Karpas-422 (cell line): Measurements from ENCODE around the gene ADORA1. TPM values are rescaled to one million over a fixed set of nuclear protein-coding genes. Genes with fewer than 3 reads are reported as not detected.

Source experiments
- DNase-seq: peaks from one replicate; pipeline ENCODE4 v3.0.0-alpha.2; 2015
- H2AFZ ChIP-seq: fragments of 200-600 bp; sonication (generic); 2 replicates; pipeline ENCODE4 v1.6.1; 2014; ENCODE audit warnings: antibody characterized with exemption, low read length, mixed read lengths
- H3K27ac ChIP-seq: fragments of 200-600 bp; sonication (generic); 2 replicates; pipeline ENCODE4 v1.5.1; 2014; ENCODE audit warnings: mild to moderate bottlenecking, low read length, moderate library complexity
- H3K27me3 ChIP-seq: fragments of 200-600 bp; sonication (generic); 2 replicates; pipeline ENCODE4 v1.6.1; 2014; ENCODE audit warnings: low read length, mixed read lengths
- H3K36me3 ChIP-seq: fragments of 200-600 bp; sonication (generic); 2 replicates; pipeline ENCODE4 v1.6.1; 2014; ENCODE audit warnings: low read length, mixed read lengths; ENCODE audit not compliant: insufficient read depth
- H3K4me1 ChIP-seq: fragments of 200-600 bp; sonication (generic); 2 replicates; pipeline ENCODE4 v1.6.1; 2014; ENCODE audit warnings: mild to moderate bottlenecking, low read length, mixed read lengths
- H3K4me2 ChIP-seq: fragments of 200-600 bp; sonication (generic); 2 replicates; pipeline ENCODE4 v1.6.1; 2014; ENCODE audit warnings: low read length, low read depth, mild to moderate bottlenecking; ENCODE audit not compliant: poor library complexity, severe bottlenecking
- H3K4me3 ChIP-seq: fragments of 200-600 bp; sonication (generic); 2 replicates; pipeline ENCODE4 v1.5.1; 2014; ENCODE audit warnings: mild to moderate bottlenecking, antibody characterized with exemption, low read length, mixed read lengths
- H3K79me2 ChIP-seq: fragments of 200-600 bp; sonication (generic); 2 replicates; pipeline ENCODE4 v1.6.1; 2014; ENCODE audit warnings: mild to moderate bottlenecking, low read length, mixed read lengths
- H3K9ac ChIP-seq: fragments of 200-600 bp; sonication (generic); 2 replicates; pipeline ENCODE4 v1.6.0; 2014; ENCODE audit warnings: low read length
- H3K9me2 ChIP-seq: fragments of 200-600 bp; sonication (generic), shearing (Covaris generic); replicated peaks from 2 replicates; pipeline ENCODE4 v1.6.0; 2014; ENCODE audit warnings: mild to moderate bottlenecking, low read length, moderate library complexity; ENCODE audit not compliant: insufficient read depth
- H3K9me3 ChIP-seq: fragments of 300-700, 200-600 bp; sonication (generic); 2 replicates; pipeline ENCODE4 v1.6.1; 2014; ENCODE audit warnings: low read length, mixed read lengths
- H4K20me1 ChIP-seq: fragments of 200-600 bp; sonication (generic); 2 replicates; pipeline ENCODE4 v1.6.1; 2014; ENCODE audit warnings: mild to moderate bottlenecking, antibody characterized with exemption, low read length, low read depth; ENCODE audit not compliant: insufficient read depth
- total RNA-seq: library from RNA; depleted of rRNA; stranded (reverse); fragments of >200 nt; shearing (Covaris generic); gene quantifications from 2 replicates; pipeline ENCODE4 v1.2.3, GENCODE V29; 2014; ENCODE audit warnings: low replicate concordance

ADORA1 gene
- total RNA-seq, 1 experiment from 2014 or later = not detected

DNA sequence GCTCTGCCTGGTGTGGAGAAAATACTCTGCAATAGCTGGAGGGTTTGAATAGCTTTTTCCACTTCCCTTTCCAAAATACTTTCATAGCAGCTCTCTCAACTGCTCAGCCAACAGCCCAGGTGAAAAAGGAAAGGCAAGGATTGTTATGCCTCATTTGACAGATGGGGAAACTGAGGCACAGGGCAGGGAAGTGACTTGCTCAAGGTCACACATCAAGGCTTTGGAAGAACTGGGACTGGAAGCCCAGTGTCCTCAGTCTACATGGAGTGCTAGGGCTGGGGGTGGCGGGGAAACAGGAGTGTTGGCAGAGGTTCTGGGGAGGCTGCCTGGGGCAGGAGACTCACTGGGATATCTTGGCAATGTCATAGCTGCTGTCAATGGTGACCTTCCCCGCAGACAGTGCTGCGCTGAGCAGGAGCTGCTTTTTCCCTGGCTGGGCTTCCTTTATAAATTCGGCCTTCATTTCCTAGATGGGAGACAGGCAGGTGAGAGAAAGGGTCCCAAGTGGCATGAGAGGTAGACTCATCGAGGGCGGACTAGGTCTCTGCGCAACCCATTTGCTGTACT, 54.9 kb downstream of the ADORA1 start:
- peak; percentile 41 for DNase-seq
- H3K4me1 ChIP-seq = peaks cover 75% of the 10 kb centered on the region
- H3K27me3 ChIP-seq = no peaks in the 10 kb centered on the region
- H3K36me3 ChIP-seq = no peaks in the 10 kb centered on the region
- no peak overlapping the region for H3K4me2 ChIP-seq
- no peaks in the 10 kb centered on the region for H4K20me1 ChIP-seq
- H3K9me3 ChIP-seq = no peaks in the 10 kb centered on the region
- H3K79me2 ChIP-seq = peaks cover 5% of the 10 kb centered on the region; the same call in 1 of the 2 replicates
- no peak overlapping the region for H3K9ac ChIP-seq
- H2AFZ ChIP-seq = no peak overlapping the region
- no peak overlapping the region for H3K27ac ChIP-seq
- no peaks in the 10 kb centered on the region for H3K9me2 ChIP-seq
- H3K4me3 ChIP-seq = no peak overlapping the region

DNA sequence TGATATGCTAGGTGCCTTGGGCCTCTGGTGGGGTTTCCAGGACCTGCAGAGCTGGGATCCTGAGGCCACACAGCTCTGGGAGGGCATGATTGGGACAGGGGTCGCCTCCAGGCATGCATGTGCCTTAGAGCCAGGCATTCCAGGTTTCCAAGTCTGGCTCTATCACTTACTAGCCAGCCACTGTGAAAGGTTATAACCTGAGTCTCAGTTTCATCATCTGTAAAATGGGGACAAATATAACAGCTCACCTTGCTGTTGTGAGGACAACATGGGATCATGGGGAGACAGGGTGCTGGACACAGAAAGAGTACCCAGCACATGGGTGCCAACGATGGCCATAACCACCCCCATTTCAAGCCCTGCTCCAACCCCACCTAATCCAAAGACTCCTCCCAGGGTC, 56.3 kb downstream of the ADORA1 start:
- H3K4me2 ChIP-seq = no peak overlapping the region
- no peak overlapping the region for H2AFZ ChIP-seq
- H3K4me3 ChIP-seq = no peak overlapping the region
- H3K9me3 ChIP-seq = no peaks in the 10 kb centered on the region
- no peak for DNase-seq
- peaks cover 5% of the 10 kb centered on the region; the same call in 1 of the 2 replicates for H3K79me2 ChIP-seq
- H3K27ac ChIP-seq = no peak overlapping the region
- no peaks in the 10 kb centered on the region for H3K36me3 ChIP-seq
- H3K4me1 ChIP-seq = peaks cover 75% of the 10 kb centered on the region
- H3K27me3 ChIP-seq = no peaks in the 10 kb centered on the region
- H4K20me1 ChIP-seq = no peaks in the 10 kb centered on the region
- no peaks in the 10 kb centered on the region for H3K9me2 ChIP-seq
- no peak overlapping the region for H3K9ac ChIP-seq

DNA sequence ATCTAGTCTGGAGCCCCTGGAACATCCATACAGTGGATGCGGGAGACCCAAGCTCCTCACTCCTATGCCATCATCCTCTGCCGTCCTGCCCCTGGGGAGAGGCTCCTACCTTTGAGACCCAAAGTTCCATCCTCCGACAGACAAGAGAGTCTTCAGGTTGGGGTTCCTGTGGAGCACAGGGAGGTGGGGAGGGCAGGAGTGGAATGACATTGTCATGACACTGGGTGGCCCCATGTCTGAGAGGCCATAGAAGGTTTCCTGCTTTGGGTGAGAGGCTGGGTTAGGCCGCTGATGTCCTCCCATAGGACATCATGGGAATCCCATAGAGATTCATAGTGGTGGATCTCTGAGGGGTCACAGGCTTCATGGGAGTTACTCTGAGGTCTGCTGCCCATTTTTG, 56.9 kb downstream of the ADORA1 start:
- no peak for DNase-seq
- Histone ChIP-seq H3K4me1 (peaks cover 75% of the 10 kb centered on the region), H4K20me1 (no peaks in the 10 kb centered on the region), H3K36me3 (no peaks in the 10 kb centered on the region), H3K9me3 (no peaks in the 10 kb centered on the region), H2AFZ (no peak overlapping the region), H3K27ac (no peak overlapping the region), H3K79me2 (no peaks in the 10 kb centered on the region; the same call in 1 of the 2 replicates), H3K4me3 (no peak overlapping the region), H3K9ac (no peak overlapping the region), H3K4me2 (no peak overlapping the region), H3K27me3 (no peaks in the 10 kb centered on the region), H3K9me2 (no peaks in the 10 kb centered on the region)

DNA sequence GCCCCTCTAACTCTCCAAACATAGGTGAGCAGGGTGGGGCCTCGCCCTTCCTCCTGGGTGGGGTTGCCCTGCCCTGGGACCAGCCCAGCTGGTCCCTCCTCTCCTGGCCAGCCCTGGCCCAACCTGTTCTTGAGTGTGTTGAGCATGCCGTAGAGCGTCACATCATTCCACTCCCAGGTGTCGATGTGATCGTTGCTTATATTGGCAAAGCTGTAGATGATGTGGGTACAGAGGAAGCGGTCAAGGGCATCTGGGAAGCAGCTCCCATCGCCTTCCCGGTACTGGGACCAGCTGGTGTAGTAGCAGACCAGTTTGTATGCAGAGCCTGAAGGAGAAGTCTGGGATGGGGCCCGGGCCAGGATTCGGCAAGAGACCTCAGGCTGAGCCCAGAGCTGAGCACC, 57.5 kb downstream of the ADORA1 start:
- Histone ChIP-seq H4K20me1 (no peaks in the 10 kb centered on the region), H3K9ac (no peak overlapping the region), H3K4me2 (no peak overlapping the region), H3K79me2 (no peaks in the 10 kb centered on the region), H3K27me3 (no peaks in the 10 kb centered on the region), H3K4me3 (no peak overlapping the region), H3K9me3 (no peaks in the 10 kb centered on the region), H3K9me2 (no peaks in the 10 kb centered on the region), H3K36me3 (no peaks in the 10 kb centered on the region), H3K4me1 (peaks cover 75% of the 10 kb centered on the region), H3K27ac (no peak overlapping the region), H2AFZ (no peak overlapping the region)
- DNase-seq = no peak

DNA sequence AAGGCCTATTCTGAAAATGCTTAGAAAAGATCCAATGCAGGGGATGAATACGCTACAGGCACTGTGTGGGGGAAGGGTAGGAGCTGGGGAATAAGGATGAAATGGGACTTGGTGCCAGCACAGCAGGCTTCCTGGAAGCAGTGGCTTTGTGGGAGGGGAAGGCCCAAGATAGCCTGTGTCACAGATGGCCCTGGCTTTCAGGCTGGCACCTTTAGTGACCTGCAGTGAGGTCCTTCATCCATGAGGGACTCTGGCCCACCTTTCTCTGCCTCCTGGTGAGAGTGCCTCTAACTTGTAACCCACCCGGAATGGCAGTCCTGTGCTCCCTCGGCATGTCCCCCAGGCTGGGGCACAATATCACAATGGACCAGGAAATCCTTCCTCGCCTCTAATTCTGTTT, 58.1 kb downstream of the ADORA1 start:
- no peaks in the 10 kb centered on the region for H3K9me2 ChIP-seq
- H3K9me3 ChIP-seq = no peaks in the 10 kb centered on the region
- H3K9ac ChIP-seq = no peak overlapping the region
- H4K20me1 ChIP-seq = no peaks in the 10 kb centered on the region
- H2AFZ ChIP-seq = no peak overlapping the region
- no peaks in the 10 kb centered on the region for H3K79me2 ChIP-seq
- peaks cover 75% of the 10 kb centered on the region for H3K4me1 ChIP-seq
- no peaks in the 10 kb centered on the region for H3K27me3 ChIP-seq
- H3K36me3 ChIP-seq = no peaks in the 10 kb centered on the region
- no peak overlapping the region for H3K4me2 ChIP-seq
- DNase-seq = peak; percentile 39
- H3K4me3 ChIP-seq = no peak overlapping the region
- no peak overlapping the region for H3K27ac ChIP-seq

DNA sequence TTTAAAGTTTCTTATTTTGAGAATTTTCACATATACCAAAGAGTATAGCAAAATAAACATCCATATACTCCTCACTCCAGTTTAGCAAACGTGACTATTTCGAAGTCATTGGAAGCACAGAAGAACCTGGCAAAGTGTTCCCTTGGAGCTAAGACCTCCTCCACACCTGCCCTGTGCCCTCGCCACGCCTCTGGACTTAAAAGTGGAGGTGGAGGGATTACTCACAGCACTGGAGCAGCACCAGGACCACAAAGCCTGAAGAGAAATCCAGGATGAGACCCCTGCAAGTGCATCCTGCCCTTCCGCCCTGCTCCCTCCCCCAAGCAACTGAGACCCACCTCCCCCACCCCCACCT, 58.5 kb downstream of the ADORA1 start:
- H3K4me1 ChIP-seq = peaks cover 73% of the 10 kb centered on the region

DNA sequence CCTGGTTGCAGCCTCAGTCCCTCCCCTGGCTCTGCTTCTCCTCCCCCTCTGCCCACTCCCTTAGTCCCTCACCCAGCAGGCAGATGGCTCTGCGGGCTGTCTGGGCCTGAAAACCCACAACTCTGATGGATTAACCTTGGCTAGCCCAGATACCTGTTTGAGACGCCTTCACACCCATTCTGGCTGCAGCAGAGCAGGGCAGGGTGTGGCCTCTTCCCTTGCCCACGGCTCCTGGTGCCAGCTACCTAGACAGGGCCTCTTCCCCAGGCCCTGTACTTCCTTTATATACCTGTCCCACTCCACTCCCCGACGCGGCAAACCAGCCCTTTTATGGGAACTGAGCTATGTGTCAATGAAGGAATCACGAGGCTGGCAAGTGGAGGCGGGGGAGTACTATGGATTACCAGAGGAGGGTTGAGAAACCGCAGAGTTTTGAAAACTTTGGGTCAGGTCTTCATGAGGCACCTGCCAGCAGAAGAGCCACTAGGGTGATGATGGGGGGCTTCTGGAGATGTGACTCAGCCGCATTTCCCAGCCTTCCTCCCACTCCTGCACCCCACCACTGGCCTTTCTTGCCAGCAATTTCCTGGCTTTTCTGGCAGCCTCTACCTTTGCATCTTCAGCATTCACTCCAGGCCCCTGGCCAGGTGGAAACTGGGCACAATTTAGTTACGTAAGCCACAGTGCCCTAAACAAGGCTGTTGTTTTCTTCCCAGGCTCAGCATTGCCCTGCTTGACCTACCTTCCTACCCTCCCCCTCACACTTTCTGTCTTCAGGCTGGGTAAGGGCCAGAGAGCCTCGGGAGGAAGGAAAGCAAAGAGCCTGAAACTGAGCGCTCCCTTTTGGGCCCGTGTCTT, 59.1 kb downstream of the ADORA1 start, which contains the start of gene CHI3L1:
Gene CHI3L1, minus strand, starts transcription at position 259 of the 858 bp plus-strand sequence. Its CDS starts 81 bp downstream, at position 178.
- H3K4me2 ChIP-seq = peak within 1 kb of the TSS; percentile 3

More for the DNA sequence above, 58.5 kb downstream of the ADORA1 start:
- no peaks in the 10 kb centered on the region for H3K79me2 ChIP-seq
- no peaks in the 10 kb centered on the region for H3K9me2 ChIP-seq
- no peak overlapping the region for H3K4me3 ChIP-seq
- no peak overlapping the region for H3K4me2 ChIP-seq
- H3K36me3 ChIP-seq = no peaks in the 10 kb centered on the region
- DNase-seq = no peak
- H3K9me3 ChIP-seq = no peaks in the 10 kb centered on the region
- no peak overlapping the region for H3K27ac ChIP-seq
- no peaks in the 10 kb centered on the region for H4K20me1 ChIP-seq
- H3K9ac ChIP-seq = no peak overlapping the region
- H2AFZ ChIP-seq = no peak overlapping the region
- H3K27me3 ChIP-seq = no peaks in the 10 kb centered on the region

DNA sequence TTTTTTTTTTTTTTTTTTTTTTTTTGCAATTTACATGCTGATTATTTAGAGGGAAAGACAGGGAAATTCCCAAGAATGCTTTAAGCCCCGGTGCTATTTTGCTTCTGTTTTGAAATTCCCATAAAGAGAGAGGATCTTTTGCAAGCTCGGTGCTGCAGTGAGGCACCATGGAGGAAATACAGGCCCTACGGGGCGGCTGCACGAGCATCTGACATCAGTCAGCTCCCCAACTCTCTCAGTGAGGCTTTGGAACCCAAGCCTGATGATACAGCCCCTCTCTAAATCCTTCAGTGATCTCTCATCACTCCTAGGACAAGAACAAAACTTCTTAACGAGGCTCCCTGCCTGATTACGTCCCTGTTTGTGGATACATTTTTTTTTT, 59.8 kb downstream of the ADORA1 start:
- peak; percentile 44 for DNase-seq
- no peaks in the 10 kb centered on the region for H3K27me3 ChIP-seq
- peak overlapping the region; percentile 90 for H3K27ac ChIP-seq
- no peaks in the 10 kb centered on the region for H4K20me1 ChIP-seq
- H3K36me3 ChIP-seq = no peaks in the 10 kb centered on the region
- H2AFZ ChIP-seq = peak overlapping the region; percentile 57
- no peaks in the 10 kb centered on the region for H3K9me2 ChIP-seq
- H3K9ac ChIP-seq = peak overlapping the region; percentile 11
- no peak overlapping the region for H3K4me3 ChIP-seq
- H3K9me3 ChIP-seq = no peaks in the 10 kb centered on the region
- H3K4me1 ChIP-seq = peaks cover 61% of the 10 kb centered on the region
- peak overlapping the region; percentile 3 for H3K4me2 ChIP-seq
- no peaks in the 10 kb centered on the region for H3K79me2 ChIP-seq

More for the DNA sequence above, 59.1 kb downstream of the ADORA1 start, which contains the start of gene CHI3L1:
- Histone ChIP-seq H3K27me3 (no peaks in the 10 kb centered on the region), H3K4me1 (peaks cover 67% of the 10 kb centered on the region), H4K20me1 (no peaks in the 10 kb centered on the region), H3K36me3 (no peaks in the 10 kb centered on the region), H3K9me3 (no peaks in the 10 kb centered on the region), H3K79me2 (no peaks in the 10 kb centered on the region), H3K9ac (peak within 1 kb of the TSS; percentile 11), H3K4me3 (no peak within 1 kb of the TSS), H3K27ac (peak within 1 kb of the TSS; percentile 90), H2AFZ (peak within 1 kb of the TSS; percentile 57), H3K9me2 (no peaks in the 10 kb centered on the region)
- peak; percentile 40 for DNase-seq
